ENCODE measurements around the gene CPA2. TPM values are rescaled to one million over a fixed set of nuclear protein-coding genes. Genes with fewer than 3 reads are reported as not detected.
"Not testable (repeated sequence)": the region's sequence is repeated elsewhere in the genome, so short reads cannot be mapped to it uniquely, and the experiment has no call there.

CPA2 gene
- total and polyA plus RNA-seq, 2 donors (not counting 1 experiment from before 2014, with no cell fraction given): 0.06 TPM; not detected in 1

GRCh38 chr7:130249626-130250025 is 17.0 kb upstream of the CPA2 start:
- H3K27me3 ChIP-seq (ENCODE audit: control insufficient read depth, insufficient read depth, low read length); H2AFZ ChIP-seq (ENCODE audit: low read length); H3K9ac ChIP-seq (ENCODE audit: insufficient read depth, low read length); H3K9me3 ChIP-seq (ENCODE audit: control insufficient read depth, insufficient read depth, low read depth, low read length); H3K4me1 ChIP-seq (ENCODE audit: control insufficient read depth, extremely low read depth, insufficient read depth, low read length); H3K4me2 ChIP-seq (ENCODE audit: extremely low read depth, insufficient read depth, low read length); H3K79me2 ChIP-seq (ENCODE audit: control insufficient read depth, insufficient read depth, low read length); H4K20me1 ChIP-seq (ENCODE audit: control insufficient read depth, extremely low read depth, insufficient read depth, low read length); H3K27ac ChIP-seq (ENCODE audit: insufficient read depth, low read length); DNase-seq (ENCODE audit: low read depth in 2 of 2); H3K36me3 ChIP-seq (ENCODE audit: control insufficient read depth, insufficient read depth, low read length); H3K4me3 ChIP-seq (replicated peaks in 1 of 4; ENCODE audit: control extremely low read depth in 1 of 4, insufficient read depth in 1 of 4, low read depth in 3 of 4, low read length in 4 of 4): not testable (repeated sequence)

DNA sequence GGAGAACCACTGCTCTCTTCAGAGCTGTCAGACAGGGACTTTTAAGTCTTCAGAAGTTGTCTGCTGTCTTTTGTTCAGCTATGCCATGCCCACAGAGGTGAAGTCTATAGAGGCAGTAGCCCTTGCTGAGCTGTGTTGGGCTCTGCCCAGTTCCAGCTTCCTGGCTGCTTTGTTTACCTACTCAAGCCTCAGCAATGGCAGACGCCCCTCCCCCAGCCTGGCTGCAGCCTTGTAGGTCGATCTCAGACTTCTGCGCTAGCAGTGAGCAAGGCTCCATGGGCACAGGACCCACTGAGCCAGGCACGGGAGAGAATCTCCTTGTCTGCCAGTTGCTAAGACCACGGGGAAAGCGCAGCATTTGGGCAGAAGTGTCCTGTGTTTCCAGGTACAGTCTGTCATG is 12.1 kb upstream of the CPA2 start:
- no peak overlapping the region for H3K4me3 ChIP-seq (replicated peaks in 1 of 4; ENCODE audit: control extremely low read depth in 1 of 4, insufficient read depth in 1 of 4, low read depth in 3 of 4, low read length in 4 of 4)
- no peak overlapping the region for H2AFZ ChIP-seq (ENCODE audit: low read length)
- no peaks in the 10 kb centered on the region for H4K20me1 ChIP-seq (ENCODE audit: control insufficient read depth, extremely low read depth, insufficient read depth, low read length)
- no peaks in the 10 kb centered on the region for H3K79me2 ChIP-seq (ENCODE audit: control insufficient read depth, insufficient read depth, low read length)
- H3K27ac ChIP-seq (ENCODE audit: insufficient read depth, low read length): no peak overlapping the region
- no peak overlapping the region for H3K4me2 ChIP-seq (ENCODE audit: extremely low read depth, insufficient read depth, low read length)
- no peaks in the 10 kb centered on the region for H3K4me1 ChIP-seq (ENCODE audit: control insufficient read depth, extremely low read depth, insufficient read depth, low read length)
- no peaks in the 10 kb centered on the region for H3K36me3 ChIP-seq (ENCODE audit: control insufficient read depth, insufficient read depth, low read length)
- H3K27me3 ChIP-seq (ENCODE audit: control insufficient read depth, insufficient read depth, low read length): no peaks in the 10 kb centered on the region
- DNase-seq (ENCODE audit: low read depth in 2 of 2): no peak
- TF ChIP-seq CTCF (conservative IDR thresholded peaks at IDR 0.05 in 1 of 2, IDR thresholded peaks at IDR 0.05 in 1 of 2; ENCODE audit: low read depth in 1 of 2, low read length in 2 of 2): no peak
- no peak for TF ChIP-seq EZH2 (IDR thresholded peaks at IDR 0.05; ENCODE audit: low read length, missing control alignments)
- no peak overlapping the region for H3K9ac ChIP-seq (ENCODE audit: insufficient read depth, low read length)
- no peaks in the 10 kb centered on the region for H3K9me3 ChIP-seq (ENCODE audit: control insufficient read depth, insufficient read depth, low read depth, low read length)

DNA sequence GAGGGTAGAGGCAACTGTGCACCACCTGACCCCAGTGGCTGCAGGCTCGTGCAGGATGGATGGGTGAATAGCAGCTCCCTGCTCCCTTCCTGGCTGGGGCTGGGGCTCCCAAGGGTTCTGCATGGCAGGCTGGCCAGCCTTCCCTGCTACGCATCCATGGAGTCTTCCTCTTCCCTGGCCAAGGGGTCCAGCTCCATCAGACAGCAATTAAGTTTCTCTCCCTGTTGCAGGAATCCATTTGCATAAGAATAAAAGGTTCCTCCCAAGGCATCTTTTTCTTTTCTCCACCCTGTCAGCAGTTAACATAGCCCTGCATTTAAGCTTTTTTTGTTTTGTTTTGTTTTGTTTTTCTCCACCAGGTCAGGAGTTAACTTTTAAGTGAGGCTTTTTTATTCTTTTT is 10.0 kb upstream of the CPA2 start:
- Histone ChIP-seq H3K79me2 (ENCODE audit: control insufficient read depth, insufficient read depth, low read length) (no peaks in the 10 kb centered on the region), H3K4me3 (replicated peaks in 1 of 4; ENCODE audit: control extremely low read depth in 1 of 4, insufficient read depth in 1 of 4, low read depth in 3 of 4, low read length in 4 of 4) (no peak overlapping the region), H2AFZ (ENCODE audit: low read length) (no peak overlapping the region), H3K27ac (ENCODE audit: insufficient read depth, low read length) (no peak overlapping the region), H3K9me3 (ENCODE audit: control insufficient read depth, insufficient read depth, low read depth, low read length) (no peaks in the 10 kb centered on the region), H3K4me1 (ENCODE audit: control insufficient read depth, extremely low read depth, insufficient read depth, low read length) (no peaks in the 10 kb centered on the region), H3K9ac (ENCODE audit: insufficient read depth, low read length) (no peak overlapping the region), H3K36me3 (ENCODE audit: control insufficient read depth, insufficient read depth, low read length) (no peaks in the 10 kb centered on the region), H3K27me3 (ENCODE audit: control insufficient read depth, insufficient read depth, low read length) (no peaks in the 10 kb centered on the region), H3K4me2 (ENCODE audit: extremely low read depth, insufficient read depth, low read length) (no peak overlapping the region), H4K20me1 (ENCODE audit: control insufficient read depth, extremely low read depth, insufficient read depth, low read length) (no peaks in the 10 kb centered on the region)
- TF ChIP-seq CTCF (conservative IDR thresholded peaks at IDR 0.05 in 1 of 2, IDR thresholded peaks at IDR 0.05 in 1 of 2; ENCODE audit: low read depth in 1 of 2, low read length in 2 of 2) (no peak), EZH2 (IDR thresholded peaks at IDR 0.05; ENCODE audit: low read length, missing control alignments) (no peak)
- DNase-seq (ENCODE audit: low read depth in 2 of 2): no peak
